GM23338 (cell line): ENCODE data around the gene ADAMTS17. TPM values are rescaled to one million over a fixed set of nuclear protein-coding genes. Genes with fewer than 3 reads are reported as not detected.

ENCODE experiments used
- CREB1 ChIP-seq: fragments of 250-450 bp; sonication (Bioruptor Pico); IDR thresholded peaks from 2 replicates; pipeline ENCODE4 v1.5.0; 2020; ENCODE audit warnings: low read depth, mild to moderate bottlenecking, moderate library complexity
- CTCF ChIP-seq, 2 experiments: fragments of 200-600 bp in 1 of 2; sonication (generic) in 1 of 2; conservative IDR thresholded peaks; 2 replicates each; pipeline versions ENCODE4 v1.5.1 to v1.6.1; 2016 to 2017; ENCODE audit warnings: antibody characterized with exemption in 2 of 2, low read depth in 2 of 2, mild to moderate bottlenecking in 2 of 2, moderate library complexity in 1 of 2
- ETS1 ChIP-seq: IDR thresholded peaks from 2 replicates; pipeline ENCODE4 v1.6.1; 2016; ENCODE audit warnings: antibody characterized with exemption
- EZH2phosphoT487 ChIP-seq: fragments of 200-600 bp; sonication (generic); IDR thresholded peaks from one replicate; pipeline ENCODE4 v1.8.1; 2018; ENCODE audit warnings: antibody characterized with exemption; ENCODE audit not compliant: unreplicated experiment
- POLR2AphosphoS5 ChIP-seq: IDR thresholded peaks from 2 replicates; pipeline ENCODE4 v1.6.1; 2016; ENCODE audit warnings: antibody characterized with exemption, low read depth
- STAT1 ChIP-seq: IDR thresholded peaks from one replicate; pipeline ENCODE4 v1.6.1; 2016; ENCODE audit warnings: antibody characterized with exemption; ENCODE audit not compliant: unreplicated experiment
- ZNF114 ChIP-seq: fragments of 250-450 bp; sonication (Bioruptor Pico); IDR thresholded peaks from 2 replicates; pipeline ENCODE4 v1.5.0; 2020; ENCODE audit warnings: mild to moderate bottlenecking, moderate library complexity
- ZNF331 ChIP-seq: fragments of 250-450 bp; sonication (Bioruptor Pico); IDR thresholded peaks from 2 replicates; pipeline ENCODE4 v1.5.0; 2020; ENCODE audit warnings: low read depth, mild to moderate bottlenecking, moderate library complexity
- polyA plus RNA-seq: library from polyadenylated mRNA; unstranded; fragments of >200 nt; fragmentation: Nextera tagmentation; extraction: Ambion mirVana; gene quantifications from 2 replicates; pipeline ENCODE4 v1.2.1, GENCODE V29; 2016
- total RNA-seq: library from RNA; depleted of rRNA; stranded (reverse); fragments of >200 nt; shearing (Covaris generic); gene quantifications from 2 replicates; pipeline ENCODE4 v1.2.3, GENCODE V29; 2014
- TF ChIP-seq, protein P1 (sequence below): fragments of 250-450 bp; sonication (Bioruptor Pico); IDR thresholded peaks from 2 replicates; pipeline ENCODE4 v1.5.0; 2020; ENCODE audit warnings: mild to moderate bottlenecking, moderate library complexity

Gene ADAMTS17
- total and polyA plus RNA-seq, 2 experiments from 2014 or later = 0.60 to 3.8 TPM

GRCh38 chr15:100308608-100309007, 33.2 kb downstream of the ADAMTS17 start (continued):
- TF ChIP-seq, protein P1, sequence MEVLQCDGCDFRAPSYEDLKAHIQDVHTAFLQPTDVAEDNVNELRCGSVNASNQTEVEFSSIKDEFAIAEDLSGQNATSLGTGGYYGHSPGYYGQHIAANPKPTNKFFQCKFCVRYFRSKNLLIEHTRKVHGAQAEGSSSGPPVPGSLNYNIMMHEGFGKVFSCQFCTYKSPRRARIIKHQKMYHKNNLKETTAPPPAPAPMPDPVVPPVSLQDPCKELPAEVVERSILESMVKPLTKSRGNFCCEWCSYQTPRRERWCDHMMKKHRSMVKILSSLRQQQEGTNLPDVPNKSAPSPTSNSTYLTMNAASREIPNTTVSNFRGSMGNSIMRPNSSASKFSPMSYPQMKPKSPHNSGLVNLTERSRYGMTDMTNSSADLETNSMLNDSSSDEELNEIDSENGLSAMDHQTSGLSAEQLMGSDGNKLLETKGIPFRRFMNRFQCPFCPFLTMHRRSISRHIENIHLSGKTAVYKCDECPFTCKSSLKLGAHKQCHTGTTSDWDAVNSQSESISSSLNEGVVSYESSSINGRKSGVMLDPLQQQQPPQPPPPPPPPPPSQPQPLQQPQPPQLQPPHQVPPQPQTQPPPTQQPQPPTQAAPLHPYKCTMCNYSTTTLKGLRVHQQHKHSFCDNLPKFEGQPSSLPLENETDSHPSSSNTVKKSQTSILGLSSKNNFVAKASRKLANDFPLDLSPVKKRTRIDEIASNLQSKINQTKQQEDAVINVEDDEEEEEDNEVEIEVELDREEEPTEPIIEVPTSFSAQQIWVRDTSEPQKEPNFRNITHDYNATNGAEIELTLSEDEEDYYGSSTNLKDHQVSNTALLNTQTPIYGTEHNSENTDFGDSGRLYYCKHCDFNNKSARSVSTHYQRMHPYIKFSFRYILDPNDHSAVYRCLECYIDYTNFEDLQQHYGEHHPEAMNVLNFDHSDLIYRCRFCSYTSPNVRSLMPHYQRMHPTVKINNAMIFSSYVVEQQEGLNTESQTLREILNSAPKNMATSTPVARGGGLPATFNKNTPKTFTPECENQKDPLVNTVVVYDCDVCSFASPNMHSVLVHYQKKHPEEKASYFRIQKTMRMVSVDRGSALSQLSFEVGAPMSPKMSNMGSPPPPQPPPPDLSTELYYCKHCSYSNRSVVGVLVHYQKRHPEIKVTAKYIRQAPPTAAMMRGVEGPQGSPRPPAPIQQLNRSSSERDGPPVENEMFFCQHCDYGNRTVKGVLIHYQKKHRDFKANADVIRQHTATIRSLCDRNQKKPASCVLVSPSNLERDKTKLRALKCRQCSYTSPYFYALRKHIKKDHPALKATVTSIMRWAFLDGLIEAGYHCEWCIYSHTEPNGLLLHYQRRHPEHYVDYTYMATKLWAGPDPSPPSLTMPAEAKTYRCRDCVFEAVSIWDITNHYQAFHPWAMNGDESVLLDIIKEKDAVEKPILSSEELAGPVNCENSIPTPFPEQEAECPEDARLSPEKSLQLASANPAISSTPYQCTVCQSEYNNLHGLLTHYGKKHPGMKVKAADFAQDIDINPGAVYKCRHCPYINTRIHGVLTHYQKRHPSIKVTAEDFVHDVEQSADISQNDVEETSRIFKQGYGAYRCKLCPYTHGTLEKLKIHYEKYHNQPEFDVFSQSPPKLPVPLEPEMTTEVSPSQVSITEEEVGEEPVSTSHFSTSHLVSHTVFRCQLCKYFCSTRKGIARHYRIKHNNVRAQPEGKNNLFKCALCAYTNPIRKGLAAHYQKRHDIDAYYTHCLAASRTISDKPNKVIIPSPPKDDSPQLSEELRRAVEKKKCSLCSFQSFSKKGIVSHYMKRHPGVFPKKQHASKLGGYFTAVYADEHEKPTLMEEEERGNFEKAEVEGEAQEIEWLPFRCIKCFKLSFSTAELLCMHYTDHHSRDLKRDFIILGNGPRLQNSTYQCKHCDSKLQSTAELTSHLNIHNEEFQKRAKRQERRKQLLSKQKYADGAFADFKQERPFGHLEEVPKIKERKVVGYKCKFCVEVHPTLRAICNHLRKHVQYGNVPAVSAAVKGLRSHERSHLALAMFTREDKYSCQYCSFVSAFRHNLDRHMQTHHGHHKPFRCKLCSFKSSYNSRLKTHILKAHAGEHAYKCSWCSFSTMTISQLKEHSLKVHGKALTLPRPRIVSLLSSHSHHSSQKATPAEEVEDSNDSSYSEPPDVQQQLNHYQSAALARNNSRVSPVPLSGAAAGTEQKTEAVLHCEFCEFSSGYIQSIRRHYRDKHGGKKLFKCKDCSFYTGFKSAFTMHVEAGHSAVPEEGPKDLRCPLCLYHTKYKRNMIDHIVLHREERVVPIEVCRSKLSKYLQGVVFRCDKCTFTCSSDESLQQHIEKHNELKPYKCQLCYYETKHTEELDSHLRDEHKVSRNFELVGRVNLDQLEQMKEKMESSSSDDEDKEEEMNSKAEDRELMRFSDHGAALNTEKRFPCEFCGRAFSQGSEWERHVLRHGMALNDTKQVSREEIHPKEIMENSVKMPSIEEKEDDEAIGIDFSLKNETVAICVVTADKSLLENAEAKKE (CRISPR knock-in tag) = no peak
- TF ChIP-seq ZNF331 (no peak), POLR2AphosphoS5 (no peak), CREB1 (no peak), ZNF114 (CRISPR knock-in tag) (no peak), CTCF (conservative IDR thresholded peaks at IDR 0.05; ENCODE audit: low read depth in 2 of 2) (no peak), ETS1 (no peak), STAT1 (no peak), EZH2phosphoT487 (no peak)
